Measurements from ENCODE around the gene RIPOR3. TPM values are rescaled to one million over a fixed set of nuclear protein-coding genes. Genes with fewer than 3 reads are reported as not detected.
A peak's percentile ranks its signal among the peaks of the same experiment; 100 is the strongest.
"Not testable (repeated sequence)": the region's sequence is repeated elsewhere in the genome, so short reads cannot be mapped to it uniquely, and the experiment has no call there.

Gene RIPOR3
- total RNA-seq, 1 experiment from 2014 or later, result 0.07 TPM

DNA sequence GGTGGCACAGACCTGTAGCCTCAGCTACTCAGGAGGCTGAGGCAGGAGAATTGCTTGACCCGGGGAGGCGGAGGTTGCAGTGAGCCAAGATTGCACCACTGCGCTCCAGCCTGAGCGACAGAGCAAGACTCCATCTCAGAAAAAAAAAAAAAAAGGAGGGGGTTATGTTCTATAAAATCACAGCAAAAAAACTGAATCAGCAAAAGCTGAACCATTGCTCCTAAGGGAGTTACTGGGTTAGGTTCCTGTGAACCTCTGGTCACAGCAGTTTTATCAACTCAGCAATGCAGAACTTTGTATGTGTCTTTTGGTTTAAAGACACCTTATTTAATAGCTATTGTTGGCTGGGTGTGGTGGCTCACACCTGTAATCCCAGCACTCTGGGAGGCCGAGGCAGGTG, 92.6 kb downstream of the RIPOR3 start:
- not testable (repeated sequence) for H3K9me3 ChIP-seq, DNase-seq, H3K4me3 ChIP-seq, H3K36me3 ChIP-seq, H3K27me3 ChIP-seq

DNA sequence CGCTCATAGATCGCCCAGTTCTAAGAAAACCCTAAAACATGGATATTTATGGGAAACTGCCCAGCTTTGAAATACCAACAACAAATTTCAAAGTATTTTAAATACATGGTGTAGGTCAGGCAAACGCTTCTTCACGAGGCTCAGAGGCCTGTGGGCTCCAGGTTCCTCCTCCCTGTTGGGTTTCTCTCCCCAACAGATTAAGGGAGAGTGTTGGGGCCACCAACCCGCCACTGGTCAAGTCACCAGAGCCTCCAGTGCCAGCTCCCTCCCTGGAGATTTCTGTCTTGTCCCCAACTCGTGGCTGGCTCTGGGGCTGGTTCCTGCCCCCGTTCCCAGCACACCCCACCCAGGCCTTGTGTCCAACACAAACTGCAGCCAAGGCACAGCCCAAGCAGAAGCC, 93.3 kb downstream of the RIPOR3 start:
- no peak for DNase-seq

DNA sequence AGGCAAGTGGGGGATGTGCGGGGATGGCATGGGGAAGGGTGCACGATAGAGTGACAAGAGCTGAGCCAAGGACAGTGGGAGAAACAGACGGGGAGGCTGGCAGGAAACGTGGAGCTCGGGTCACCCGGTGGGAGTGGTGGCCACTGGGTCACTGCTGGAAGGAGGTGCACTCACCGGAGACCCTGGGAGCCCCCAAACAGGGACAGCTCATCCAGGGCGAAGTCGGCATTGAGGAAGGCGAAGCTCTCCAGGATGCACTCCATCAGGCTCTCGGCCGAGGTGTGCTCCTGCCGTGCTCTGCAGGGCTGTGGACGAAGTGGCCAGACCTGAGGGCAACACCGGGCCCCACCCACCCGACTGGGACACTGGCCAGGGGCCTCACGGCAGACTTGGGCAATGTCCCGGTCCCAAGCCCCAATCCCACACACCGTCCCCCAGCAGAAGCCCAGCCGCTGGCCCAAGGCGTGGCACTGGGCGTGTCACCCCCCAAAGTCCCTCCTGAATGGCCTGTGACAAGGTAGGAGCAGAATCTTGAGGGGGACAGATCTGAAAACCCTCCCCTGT, 93.9 kb downstream of the RIPOR3 start:
- DNase-seq, result no peak

More for the DNA sequence above, 93.3 kb downstream of the RIPOR3 start:
- H3K27me3 ChIP-seq, result no peaks in the 10 kb centered on the region
- no peaks in the 10 kb centered on the region for H3K9me3 ChIP-seq
- no peak overlapping the region for H3K4me3 ChIP-seq
- no peaks in the 10 kb centered on the region for H3K36me3 ChIP-seq

DNA sequence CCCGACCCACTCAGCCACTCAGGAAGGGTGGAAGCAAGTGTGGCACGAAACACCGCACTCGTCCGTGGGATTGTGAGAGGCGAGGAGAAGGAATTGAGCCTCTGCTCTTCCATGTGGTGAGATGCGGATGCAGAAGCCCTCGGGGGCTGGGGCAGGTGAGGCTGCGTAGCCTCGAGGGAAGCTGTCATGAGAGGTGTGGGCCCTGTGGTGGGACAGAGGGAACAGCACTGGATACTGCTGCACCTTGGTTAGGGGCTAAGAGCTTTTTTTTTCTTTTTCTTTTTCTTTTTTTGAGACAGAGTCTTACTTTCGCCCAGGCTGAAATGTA, 94.7 kb downstream of the RIPOR3 start:
- Histone ChIP-seq H3K9me3 (no peaks in the 10 kb centered on the region), H3K36me3 (peaks cover 4% of the 10 kb centered on the region; the same call in 1 of the 2 replicates), H3K4me3 (no peak overlapping the region), H3K27me3 (no peaks in the 10 kb centered on the region)
- DNase-seq, result no peak

More for the DNA sequence above, 93.9 kb downstream of the RIPOR3 start:
- Histone ChIP-seq H3K36me3 (no peaks in the 10 kb centered on the region), H3K9me3 (no peaks in the 10 kb centered on the region), H3K4me3 (no peak overlapping the region), H3K27me3 (no peaks in the 10 kb centered on the region)

DNA sequence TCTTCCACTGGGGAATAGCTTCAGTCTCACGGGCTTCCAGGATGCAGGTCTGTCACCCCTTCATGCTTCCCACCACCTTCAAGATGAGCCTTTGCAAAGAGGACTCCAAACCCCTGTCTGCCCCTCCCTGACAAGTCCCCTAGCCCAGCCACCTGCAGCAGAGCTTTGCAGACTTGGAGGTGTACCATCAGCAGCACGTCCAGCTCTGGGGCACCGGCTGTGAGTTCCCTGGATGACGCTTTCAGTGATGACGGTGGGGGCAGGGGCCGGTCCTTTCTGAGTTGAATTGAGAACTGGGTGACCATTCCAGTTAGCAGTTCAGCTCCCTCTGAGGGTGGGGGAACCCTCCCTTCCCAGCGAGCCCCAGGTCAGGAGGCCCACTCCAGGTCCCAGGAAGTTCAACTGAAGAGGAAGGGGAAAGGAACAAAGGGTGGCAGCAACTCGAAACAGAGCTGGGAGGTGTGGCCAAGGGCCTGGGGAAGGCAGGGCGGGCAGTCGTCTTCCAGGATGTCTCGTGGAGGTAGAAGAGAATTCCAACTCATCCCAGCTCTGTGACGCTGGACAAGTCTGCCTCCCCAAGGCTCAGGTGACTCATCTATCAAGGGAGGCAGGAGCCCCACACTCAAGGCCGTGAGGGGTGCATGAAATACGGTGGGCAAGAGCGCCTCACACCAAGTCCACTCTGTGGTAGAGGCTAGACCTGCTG, 95.2 kb downstream of the RIPOR3 start:
- H3K4me3 ChIP-seq, result no peak overlapping the region

DNA sequence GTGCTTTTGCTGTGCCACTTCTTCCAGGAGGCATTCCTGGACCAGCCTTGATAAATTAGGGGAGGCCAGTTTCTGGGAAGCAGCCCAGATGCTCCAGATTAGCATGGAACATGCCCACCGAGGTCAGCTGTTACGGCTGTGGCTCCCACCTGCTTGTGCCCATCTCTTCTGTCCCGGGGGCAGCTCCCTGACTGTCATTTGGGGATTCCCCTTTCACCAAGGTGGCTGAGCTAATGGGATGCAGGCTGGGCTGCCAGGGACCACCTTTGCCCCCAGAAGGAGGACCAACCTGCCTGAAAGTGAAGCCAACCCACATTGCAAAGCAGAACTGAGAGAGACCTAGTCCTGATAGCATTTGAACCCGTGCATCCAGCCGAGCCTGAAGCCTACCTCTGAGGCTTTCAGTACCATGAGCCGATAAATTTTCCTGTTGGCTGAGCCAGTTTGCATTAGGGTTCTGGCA, 95.9 kb downstream of the RIPOR3 start:
- Histone ChIP-seq H3K36me3 (peaks cover 4% of the 10 kb centered on the region; the same call in 1 of the 2 replicates), H3K27me3 (no peaks in the 10 kb centered on the region), H3K9me3 (no peaks in the 10 kb centered on the region), H3K4me3 (no peak overlapping the region)
- DNase-seq, result no peak

More for the DNA sequence above, 95.2 kb downstream of the RIPOR3 start:
- Histone ChIP-seq H3K36me3 (peaks cover 4% of the 10 kb centered on the region; the same call in 1 of the 2 replicates), H3K9me3 (no peaks in the 10 kb centered on the region), H3K27me3 (no peaks in the 10 kb centered on the region)
- DNase-seq, result no peak

DNA sequence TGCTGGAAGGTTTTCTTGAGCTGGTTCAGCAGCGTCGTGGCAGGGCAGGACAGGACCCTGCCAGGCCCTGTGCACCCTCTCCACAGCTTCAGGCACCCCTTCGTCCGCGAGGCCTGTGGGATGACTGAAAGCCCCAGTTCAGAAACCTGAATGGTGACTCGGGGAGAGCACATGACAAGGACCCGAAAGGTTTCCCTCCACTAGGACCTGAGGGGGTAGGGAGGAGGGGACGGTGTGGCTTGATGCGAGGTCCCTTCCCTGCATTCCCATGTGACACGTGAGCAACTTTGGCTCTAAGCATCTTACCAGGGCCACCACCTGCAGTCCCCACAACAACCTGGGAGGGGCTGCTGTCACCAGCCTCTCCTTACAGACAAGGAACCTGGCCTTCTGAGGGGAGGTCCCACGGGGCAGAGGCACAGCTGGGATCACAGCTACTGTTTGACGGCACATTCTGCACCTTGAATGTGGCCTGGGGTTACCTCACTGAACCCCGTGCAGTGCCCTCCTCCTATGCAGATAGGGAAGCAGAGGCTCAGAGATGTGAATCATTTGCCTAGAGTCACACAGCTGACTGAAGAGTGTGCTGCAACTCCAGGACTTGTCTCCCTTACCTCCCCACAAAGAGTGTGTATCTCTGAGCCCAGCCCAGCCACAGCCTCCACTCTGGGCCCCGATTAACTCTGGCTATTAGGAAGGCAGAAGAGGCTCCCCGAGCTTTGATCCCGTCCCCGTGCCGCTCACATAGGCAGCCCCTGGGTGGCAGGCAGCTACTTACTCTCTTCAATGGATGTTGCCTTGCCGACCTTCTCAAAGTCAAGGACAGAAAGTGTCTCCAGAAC, 96.5 kb downstream of the RIPOR3 start:
- no peaks in the 10 kb centered on the region for H3K9me3 ChIP-seq
- DNase-seq, result no peak
- peaks cover 7% of the 10 kb centered on the region; the same call in 1 of the 2 replicates for H3K36me3 ChIP-seq
- no peaks in the 10 kb centered on the region for H3K27me3 ChIP-seq
- H3K4me3 ChIP-seq, result no peak overlapping the region

DNA sequence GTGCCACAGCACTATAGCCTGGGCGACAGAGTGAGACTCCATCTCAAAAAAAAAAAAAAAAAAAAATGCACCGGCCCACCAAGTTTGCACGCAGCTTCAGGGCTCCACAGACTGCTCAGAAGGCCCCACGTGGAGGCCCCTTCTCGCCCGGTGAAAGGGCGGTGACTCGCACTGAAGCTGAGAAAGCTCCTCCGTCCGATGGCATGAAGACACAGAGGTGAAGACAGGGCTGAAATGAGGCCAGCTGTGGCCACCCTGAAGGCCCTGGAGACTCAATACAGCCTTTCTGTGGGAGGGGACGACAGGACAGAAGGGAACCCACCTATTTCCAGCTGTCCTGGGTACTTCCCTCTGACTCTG, 97.1 kb downstream of the RIPOR3 start:
- H3K36me3 ChIP-seq, result peaks cover 11% of the 10 kb centered on the region; the same call in 1 of the 2 replicates
- H3K4me3 ChIP-seq, result no peak overlapping the region
- H3K9me3 ChIP-seq, result no peaks in the 10 kb centered on the region
- H3K27me3 ChIP-seq, result no peaks in the 10 kb centered on the region
- DNase-seq, result no peak

DNA sequence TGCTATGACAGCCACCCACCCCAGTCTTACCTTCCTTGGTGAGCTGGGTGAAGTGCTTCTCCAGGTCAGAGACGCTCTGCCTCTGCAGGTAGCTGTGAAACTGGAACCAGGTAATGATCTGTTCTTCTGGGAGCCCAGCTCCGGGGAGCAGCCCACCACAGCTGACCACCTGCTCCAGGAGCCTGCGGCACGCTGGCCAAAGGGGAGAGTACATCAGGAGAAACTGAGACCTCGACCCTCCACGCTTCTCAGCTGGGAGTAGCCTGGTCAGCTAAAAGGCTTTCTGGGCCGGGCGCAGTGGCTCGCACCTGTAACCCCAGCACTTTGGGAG, 98.4 kb downstream of the RIPOR3 start:
- DNase-seq, result no peak
- no peak overlapping the region for H3K4me3 ChIP-seq
- H3K36me3 ChIP-seq, result peaks cover 16% of the 10 kb centered on the region
- H3K9me3 ChIP-seq, result no peaks in the 10 kb centered on the region
- no peaks in the 10 kb centered on the region for H3K27me3 ChIP-seq

DNA sequence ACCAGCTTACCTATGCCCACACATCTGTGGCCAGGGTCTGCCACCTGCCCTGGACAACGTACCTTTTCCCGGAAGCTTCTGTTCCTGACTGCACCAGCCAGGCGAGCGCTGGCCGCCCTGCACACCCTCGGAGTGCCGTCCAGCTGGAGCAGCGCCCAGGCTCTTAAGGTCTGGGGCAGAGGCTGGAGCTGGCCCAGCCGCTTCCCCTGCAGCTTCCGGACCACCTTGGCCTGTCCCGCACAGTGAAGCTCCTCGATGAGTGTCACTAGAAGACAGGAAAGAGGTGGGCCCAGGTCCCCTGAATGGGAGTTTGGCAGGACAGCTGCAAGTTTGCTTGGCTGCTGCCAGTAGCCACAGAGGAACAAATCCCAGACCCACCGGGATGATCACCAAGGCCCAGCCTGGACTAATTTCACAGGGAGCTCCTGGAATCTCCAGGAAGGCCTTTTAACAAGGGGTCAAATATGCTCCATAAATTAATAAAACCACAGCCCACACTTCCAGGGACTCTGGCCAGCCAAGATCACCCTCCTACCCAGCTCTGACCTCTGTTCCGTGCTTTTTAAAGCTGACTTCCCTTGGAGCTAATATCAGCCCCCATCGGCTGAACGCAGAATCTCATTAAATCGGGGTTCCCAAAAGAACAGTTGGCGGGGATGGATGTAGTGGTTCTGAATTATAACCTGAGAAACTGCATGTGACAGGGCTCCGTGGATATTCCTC, 98.9 kb downstream of the RIPOR3 start:
- Histone ChIP-seq H3K4me3 (no peak overlapping the region), H3K36me3 (peaks cover 21% of the 10 kb centered on the region), H3K9me3 (no peaks in the 10 kb centered on the region), H3K27me3 (no peaks in the 10 kb centered on the region)
- no peak for DNase-seq

DNA sequence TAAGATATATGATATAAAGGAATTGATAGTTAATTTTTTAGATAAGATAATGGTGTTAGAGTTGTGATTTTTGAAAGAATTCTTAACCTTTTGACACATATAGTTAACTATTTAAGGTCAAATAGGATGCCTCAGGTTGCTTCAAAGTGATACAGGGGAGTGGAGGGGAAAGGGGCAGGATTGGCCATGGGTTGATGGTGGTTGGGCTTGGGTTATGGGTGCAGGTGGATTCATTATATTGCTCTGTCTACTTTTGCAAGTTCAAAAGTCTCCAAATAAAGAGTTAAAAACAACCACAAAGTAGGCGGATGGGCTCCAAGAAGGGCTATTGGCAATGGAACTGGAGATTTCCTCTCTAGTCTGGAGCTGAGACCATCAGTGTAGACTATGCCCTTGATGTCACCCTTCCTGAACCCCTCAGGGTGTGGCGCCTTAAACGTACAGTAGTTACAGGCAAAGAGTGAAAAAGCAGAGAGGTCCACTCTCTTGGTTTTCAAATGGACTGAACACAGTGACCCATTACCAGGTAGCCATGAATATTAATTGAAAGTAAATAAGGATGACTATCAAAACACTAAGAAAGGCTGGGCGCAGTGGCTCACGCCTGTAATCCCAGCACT, 100.0 kb downstream of the RIPOR3 start:
- no peak for DNase-seq

DNA sequence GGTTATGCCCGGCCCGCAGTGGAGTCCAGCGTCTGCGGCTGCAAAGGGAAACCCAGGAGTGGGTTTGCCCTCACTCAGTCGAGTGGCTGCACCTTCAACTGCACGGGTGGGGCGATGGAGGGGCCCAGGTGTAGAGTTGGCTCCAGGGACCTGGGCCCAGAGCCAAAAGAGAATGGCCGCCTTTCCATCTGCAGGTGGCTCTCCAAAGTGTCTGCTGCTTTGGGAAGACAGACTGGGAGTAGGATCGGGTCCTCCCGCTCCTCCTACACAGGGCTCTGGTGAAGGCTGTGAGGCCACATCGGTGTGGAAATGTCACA, 101.0 kb downstream of the RIPOR3 start:
- Histone ChIP-seq H3K9me3 (no peaks in the 10 kb centered on the region), H3K4me3 (no peak overlapping the region), H3K27me3 (no peaks in the 10 kb centered on the region), H3K36me3 (peaks cover 37% of the 10 kb centered on the region)
- DNase-seq, result no peak

More for the DNA sequence above, 100.0 kb downstream of the RIPOR3 start:
- Histone ChIP-seq H3K27me3 (no peaks in the 10 kb centered on the region), H3K4me3 (no peak overlapping the region), H3K36me3 (peaks cover 29% of the 10 kb centered on the region), H3K9me3 (no peaks in the 10 kb centered on the region)

DNA sequence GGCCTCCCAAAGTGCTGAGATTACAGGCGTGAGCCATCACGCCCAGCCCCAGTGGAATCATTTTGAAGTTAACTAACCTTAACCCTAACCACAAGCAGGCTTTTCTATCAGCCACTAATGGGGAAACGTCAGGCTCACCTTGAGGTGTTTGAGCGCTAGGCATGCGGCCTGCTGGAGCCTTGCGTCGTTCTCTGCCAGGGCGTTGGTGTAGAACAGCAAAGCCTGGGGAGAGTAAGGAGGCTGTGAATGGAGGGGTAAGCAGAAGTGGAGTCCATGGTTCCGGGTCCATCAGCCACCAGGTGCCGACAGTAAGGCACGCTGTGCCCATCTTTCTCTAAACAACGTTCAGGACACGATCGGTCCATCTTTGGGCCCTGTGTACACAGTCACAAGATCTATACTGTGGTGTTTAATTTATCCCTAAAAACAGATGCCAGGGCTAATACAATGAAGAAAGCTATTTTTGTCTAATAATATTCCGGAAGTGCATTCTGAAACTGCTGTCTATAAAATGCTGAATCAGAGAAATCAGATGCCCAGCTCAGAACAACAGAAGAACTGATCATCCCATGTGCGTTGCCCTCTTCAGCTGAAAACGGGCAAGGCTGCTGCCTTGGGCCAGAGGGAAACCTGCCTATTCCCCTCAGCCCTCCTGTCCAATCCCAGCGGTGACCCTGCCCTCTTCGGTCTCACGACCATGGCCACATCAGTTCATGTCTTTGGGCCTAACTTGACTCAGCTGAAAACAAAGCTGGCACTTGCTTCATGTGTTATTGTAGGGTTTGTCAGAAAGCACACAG, 101.6 kb downstream of the RIPOR3 start:
- no peaks in the 10 kb centered on the region for H3K9me3 ChIP-seq
- DNase-seq, result no peak
- peaks cover 43% of the 10 kb centered on the region for H3K36me3 ChIP-seq
- no peaks in the 10 kb centered on the region for H3K27me3 ChIP-seq
- H3K4me3 ChIP-seq, result no peak overlapping the region

DNA sequence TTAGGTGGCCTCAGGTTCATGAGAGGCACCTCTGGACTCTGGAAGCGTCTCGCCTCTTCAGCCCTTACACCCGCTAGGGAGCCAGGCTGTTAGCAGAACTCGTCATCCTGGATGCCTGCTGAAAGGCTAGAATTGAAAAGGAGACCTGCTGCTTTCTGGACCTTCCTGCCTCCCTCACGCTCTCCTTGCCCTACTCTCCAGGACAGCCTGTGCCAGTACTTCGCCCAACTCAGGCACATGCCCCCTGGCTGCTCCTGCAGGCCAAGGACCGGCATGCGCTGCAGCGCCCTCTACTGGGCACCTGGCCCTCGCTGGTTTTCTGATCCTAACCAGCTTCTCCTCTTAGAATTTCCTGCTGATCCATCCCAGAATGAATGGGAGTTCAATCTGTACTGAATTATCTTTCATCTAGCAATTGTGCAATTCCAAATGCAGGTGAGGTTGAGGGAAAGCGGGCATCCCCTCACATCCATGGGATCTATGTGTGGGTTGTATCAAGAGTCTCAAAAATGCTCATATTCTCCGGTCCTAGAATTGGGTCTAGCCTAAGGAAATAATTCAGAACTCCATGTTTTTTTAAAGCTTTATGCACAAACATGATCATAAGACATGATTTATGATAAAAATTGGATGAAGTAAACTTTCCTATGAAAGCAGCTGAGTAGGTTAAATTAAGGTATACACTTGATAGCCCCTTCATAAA, 103.2 kb downstream of the RIPOR3 start:
- peak; percentile 70 for DNase-seq
- no peaks in the 10 kb centered on the region for H3K27me3 ChIP-seq
- H3K4me3 ChIP-seq, result no peak overlapping the region
- H3K9me3 ChIP-seq, result no peaks in the 10 kb centered on the region
- H3K36me3 ChIP-seq, result peaks cover 57% of the 10 kb centered on the region

DNA sequence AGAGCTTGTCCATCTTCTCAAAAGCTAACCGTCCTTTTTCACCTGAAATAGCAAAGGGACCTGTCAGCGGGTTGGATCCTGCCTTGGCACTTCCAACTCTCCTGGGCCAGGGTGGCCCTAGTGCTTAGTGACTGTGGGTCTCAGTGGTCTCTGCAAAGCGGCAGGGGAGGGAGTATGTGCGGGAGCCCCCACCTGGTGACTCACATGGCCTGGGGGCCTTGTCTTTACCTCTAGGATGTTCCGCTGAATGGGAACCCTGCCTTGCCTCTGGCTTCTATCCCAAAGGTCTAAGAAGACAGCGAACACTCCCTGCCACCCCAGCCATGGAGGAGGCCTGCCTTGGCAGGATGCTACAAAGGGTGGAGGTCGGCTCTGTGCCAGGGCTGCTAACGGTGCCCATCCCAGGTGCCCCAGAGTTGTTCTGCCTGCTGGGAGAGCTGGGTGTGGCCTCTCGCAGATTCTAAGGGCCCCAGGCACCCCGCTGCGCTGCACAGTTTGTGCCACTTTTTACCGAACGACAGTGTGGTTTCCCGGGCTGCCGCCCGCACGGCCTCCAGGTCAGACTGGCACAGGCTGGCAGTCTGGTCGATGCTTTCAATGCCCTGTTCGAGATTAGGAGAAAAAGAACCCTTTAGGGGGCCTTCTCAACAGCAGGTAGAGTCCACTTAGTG, 103.9 kb downstream of the RIPOR3 start:
- no peaks in the 10 kb centered on the region for H3K9me3 ChIP-seq
- H3K4me3 ChIP-seq, result no peak overlapping the region
- H3K27me3 ChIP-seq, result no peaks in the 10 kb centered on the region
- no peak for DNase-seq
- peaks cover 64% of the 10 kb centered on the region for H3K36me3 ChIP-seq

Measured in MG63 (cell line).